ENCODE results near the gene HBE1.

- TF ChIP-seq, protein P1, sequence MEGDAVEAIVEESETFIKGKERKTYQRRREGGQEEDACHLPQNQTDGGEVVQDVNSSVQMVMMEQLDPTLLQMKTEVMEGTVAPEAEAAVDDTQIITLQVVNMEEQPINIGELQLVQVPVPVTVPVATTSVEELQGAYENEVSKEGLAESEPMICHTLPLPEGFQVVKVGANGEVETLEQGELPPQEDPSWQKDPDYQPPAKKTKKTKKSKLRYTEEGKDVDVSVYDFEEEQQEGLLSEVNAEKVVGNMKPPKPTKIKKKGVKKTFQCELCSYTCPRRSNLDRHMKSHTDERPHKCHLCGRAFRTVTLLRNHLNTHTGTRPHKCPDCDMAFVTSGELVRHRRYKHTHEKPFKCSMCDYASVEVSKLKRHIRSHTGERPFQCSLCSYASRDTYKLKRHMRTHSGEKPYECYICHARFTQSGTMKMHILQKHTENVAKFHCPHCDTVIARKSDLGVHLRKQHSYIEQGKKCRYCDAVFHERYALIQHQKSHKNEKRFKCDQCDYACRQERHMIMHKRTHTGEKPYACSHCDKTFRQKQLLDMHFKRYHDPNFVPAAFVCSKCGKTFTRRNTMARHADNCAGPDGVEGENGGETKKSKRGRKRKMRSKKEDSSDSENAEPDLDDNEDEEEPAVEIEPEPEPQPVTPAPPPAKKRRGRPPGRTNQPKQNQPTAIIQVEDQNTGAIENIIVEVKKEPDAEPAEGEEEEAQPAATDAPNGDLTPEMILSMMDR (IDR thresholded peaks at IDR 0.05) = no peak
- TF ChIP-seq SIN3A (IDR thresholded peaks at IDR 0.05; ENCODE audit: borderline replicate concordance, insufficient read depth, low read depth, low read length) (no peak), POLR2AphosphoS5 (IDR thresholded peaks at IDR 0.05; ENCODE audit: low read depth, low read length) (no peak), TCF7L2 (IDR thresholded peaks at IDR 0.05; ENCODE audit: low read depth, low read length) (no peak)
Observed at GRCh38 chr11:5307256-5308019, 37.7 kb upstream of the HBE1 start.

Measured in Panc1 (cell line).